HG03354 (cell line): ENCODE results near the gene TRIM5.
"Not testable (repeated sequence)": the region's sequence is repeated elsewhere in the genome, so short reads cannot be mapped to it uniquely, and the experiment has no call there.

Experiments
- ATAC-seq: cut with Tn5 transposase; IDR thresholded peaks from one replicate; pipeline ENCODE4 v1.9.1; 2021; ENCODE audit warnings: mild to moderate bottlenecking; ENCODE audit not compliant: unreplicated experiment, poor library complexity, severe bottlenecking

The TRIM5 gene

GRCh38 chr11:5684646-5685362 lies at the start of gene TRIM5:
Gene TRIM5 (minus strand): TSS chr11:5685074. CDS start chr11:5680177, 4,897 bp downstream.
- peak; percentile 76 for ATAC-seq

GRCh38 chr11:5727691-5728090 lies 42.8 kb upstream of the TRIM5 start:
- no peak for ATAC-seq

GRCh38 chr11:5726351-5726750 lies 41.5 kb upstream of the TRIM5 start:
- no peak for ATAC-seq

- no peak for ATAC-seq
Measured at GRCh38 chr11:5722622-5723021, 37.7 kb upstream of the TRIM5 start.

DNA sequence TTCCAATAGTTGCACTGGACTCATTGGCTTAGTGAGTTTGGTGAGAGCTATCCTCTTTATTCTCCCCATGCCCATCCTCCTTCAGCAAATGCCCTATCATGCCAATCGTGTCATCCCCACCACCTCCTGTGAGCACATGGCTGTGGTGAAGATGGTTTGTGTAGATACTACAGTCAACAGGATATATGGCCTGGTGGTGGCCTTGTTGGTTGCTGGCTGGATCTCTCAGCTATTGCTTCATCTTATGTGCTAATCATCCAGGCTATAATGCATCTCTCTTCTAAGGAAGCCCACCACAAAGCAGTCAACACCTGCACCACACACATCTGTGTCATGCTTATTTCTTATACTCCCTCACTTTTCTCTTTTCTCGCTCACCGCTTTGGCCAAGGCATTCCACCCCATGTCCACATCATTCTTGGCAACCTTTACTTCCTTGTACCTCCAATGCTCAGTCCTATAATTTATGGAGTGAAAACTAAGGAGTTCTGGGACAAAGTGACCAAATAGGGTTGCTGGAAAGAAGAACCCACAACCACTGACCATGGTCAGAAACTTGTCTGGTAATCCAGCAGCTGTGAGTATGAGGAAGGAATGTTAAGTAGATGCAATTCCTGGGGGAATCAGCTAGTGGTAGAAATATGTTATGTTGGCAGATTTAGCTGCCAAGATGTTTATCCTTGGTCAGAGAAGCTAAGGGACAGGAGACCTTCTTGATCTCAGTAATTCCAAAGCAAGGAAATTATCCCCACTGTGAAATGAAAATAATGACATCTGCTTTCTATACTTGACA lies 35.0 kb upstream of the TRIM5 start:
- no peak for ATAC-seq

GRCh38 chr11:5716518-5716917 lies 31.6 kb upstream of the TRIM5 start:
- not testable (repeated sequence) for ATAC-seq

GRCh38 chr11:5713695-5714094 lies 28.8 kb upstream of the TRIM5 start:
- no peak for ATAC-seq

GRCh38 chr11:5712507-5712906 lies 27.6 kb upstream of the TRIM5 start:
- ATAC-seq, result no peak

DNA sequence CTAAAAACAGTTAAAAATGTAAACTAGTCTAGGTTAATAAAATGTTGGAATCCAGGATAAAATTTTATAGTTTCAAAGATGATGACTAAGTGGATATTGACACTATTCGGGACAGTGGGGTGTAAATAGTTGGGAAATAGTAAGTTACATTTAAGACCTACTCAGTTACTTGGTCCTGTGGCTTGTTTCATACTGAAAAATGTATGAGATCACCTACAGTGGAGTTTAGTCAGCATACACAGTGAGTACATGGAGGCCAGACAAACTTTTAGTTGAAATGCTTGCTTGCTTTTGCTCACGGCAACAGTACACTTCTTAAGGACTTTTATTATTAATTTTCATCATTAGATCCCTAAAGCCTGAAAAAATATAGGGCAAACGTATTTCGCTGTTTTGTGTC lies 20.8 kb upstream of the TRIM5 start:
- no peak for ATAC-seq

DNA sequence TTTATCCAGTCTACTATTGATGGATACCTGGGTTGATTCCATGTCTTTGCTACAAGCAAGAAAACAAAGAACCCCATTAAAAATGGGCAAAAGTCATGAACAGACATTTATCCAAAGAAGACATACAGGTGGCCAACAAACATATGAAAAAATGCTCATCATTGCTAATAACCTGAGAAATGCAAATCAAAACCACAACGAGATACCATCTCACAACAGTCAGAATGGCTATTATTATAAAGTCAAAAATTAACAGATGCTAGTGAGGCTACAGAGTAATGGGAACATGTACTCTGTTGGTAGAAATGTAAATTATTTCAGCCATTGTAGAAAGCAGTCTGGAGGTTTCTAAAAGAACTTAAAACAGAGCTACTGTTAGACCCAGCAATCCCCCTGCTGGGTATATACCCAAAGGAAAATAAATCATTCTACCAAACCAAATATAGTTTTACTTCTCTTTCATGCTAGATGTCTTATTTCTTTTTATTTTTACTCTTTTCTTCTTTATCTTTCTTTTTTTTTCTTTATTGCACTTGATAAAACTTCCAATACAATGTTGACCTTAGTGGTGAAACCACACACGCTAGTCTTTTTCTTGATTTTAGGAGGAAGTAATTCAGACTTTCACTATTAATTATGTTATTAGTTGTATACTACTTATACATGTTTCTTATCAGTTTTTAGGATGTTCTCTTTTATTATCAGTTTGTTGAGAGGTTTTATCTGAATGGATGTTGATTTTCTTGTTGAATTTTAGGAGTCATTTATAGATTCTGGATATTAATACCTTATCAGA lies 19.1 kb upstream of the TRIM5 start:
- ATAC-seq, result peak; percentile 86

DNA sequence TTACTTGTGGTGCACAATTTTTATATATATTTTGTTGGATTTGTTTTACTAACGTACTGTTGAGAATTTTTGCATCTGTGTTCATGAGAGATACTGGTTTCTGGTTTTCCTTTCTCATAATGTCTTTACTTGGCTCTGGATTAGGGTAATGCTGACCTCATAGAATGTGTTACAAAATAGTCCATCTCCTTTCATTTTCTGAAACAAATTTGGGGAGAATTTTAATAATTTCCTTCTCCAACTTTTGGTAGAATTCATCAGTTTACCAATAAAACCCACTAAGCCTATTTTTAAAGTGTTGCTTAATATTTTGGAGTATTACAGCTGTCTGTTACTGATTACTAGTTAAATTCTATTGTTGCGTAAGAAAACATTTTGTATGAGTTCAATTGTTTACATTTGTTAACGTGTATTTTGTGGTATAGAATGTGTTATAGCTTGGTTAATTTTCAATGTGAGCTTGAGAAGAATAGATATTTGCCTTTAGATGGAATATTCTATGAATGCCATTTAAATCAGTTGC lies 16.2 kb upstream of the TRIM5 start:
- ATAC-seq, result no peak

DNA sequence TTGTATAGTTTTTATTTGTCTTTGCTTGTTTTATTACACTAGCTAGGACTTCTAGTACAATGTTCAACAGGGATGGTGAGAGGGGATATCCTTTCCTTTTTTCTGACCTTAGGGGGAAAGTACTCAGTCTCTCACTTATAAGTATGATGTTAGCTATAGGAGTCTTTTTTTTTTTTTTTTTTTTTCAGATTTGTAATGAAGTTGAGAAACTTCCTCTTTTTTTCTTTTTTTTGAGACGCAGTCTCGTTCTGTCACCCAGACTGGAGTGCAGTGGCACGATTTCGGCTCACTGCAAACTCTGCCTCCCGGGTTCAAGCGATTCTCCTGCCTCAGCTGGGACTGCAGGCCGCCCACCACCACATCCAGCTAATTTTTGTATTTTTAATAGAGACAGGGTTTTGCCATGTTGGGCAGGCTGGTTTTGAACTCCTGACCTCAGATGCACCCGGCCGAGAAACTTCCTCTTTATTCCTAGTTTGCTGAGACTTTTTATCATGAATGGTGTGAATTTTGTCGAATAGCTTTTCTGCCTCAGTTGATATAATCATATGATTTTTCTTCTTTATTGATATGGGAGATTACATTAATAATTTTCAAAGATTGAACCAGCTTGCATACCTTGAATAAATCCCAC lies 15.7 kb upstream of the TRIM5 start:
- no peak for ATAC-seq

- ATAC-seq, result no peak
Measured at GRCh38 chr11:5698281-5698680, 13.4 kb upstream of the TRIM5 start.

DNA sequence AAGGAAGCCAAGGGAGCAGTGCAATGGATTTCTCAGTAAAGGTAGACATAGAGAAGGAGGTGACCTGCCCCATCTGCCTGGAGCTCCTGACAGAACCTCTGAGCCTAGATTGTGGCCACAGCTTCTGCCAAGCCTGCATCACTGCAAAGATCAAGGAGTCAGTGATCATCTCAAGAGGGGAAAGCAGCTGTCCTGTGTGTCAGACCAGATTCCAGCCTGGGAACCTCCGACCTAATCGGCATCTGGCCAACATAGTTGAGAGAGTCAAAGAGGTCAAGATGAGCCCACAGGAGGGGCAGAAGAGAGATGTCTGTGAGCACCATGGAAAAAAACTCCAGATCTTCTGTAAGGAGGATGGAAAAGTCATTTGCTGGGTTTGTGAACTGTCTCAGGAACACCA lies 11.3 kb upstream of the TRIM5 start:
- no peak for ATAC-seq

DNA sequence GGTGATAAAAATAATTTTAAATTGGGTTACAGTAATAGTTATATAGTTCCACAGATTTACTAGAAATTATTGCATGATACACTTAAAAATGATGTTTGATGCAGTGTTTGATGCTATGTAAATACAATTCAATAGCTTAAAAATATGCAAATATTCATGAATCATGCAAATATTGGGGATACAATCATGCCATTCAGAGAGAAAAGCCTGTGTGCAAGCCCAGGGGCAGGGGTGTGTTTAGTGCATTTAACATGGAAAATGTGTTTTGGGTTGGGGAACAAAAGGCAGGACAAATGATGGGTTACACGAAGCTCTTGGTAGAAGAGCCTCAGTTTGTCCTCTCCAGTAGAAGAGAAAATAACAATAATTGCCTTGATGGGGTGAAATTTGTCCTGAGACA lies 10.7 kb upstream of the TRIM5 start:
- no peak for ATAC-seq

- no peak for ATAC-seq
Measured at GRCh38 chr11:5694642-5695041, 9.8 kb upstream of the TRIM5 start.

DNA sequence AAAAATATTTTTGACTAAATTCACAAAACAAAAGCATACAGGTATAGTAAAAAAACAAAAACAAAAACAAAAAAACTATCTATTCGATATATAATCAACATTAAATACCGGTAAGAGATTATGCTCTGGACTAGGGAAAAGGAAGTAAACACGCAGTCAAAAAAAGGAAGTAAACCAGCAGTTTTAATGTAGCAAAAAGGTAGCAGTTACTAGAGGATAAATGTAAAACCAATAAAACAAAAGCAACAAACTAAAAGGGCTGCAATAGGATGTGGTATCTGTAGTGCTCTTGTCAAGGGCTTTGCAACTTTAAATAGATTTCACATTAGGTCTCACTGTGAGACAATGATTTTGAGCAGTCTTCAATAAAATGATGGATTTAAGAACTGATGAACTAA lies 7.1 kb upstream of the TRIM5 start:
- ATAC-seq, result no peak

GRCh38 chr11:5691238-5691963 lies 6.5 kb upstream of the TRIM5 start:
- ATAC-seq, result not testable (repeated sequence)

DNA sequence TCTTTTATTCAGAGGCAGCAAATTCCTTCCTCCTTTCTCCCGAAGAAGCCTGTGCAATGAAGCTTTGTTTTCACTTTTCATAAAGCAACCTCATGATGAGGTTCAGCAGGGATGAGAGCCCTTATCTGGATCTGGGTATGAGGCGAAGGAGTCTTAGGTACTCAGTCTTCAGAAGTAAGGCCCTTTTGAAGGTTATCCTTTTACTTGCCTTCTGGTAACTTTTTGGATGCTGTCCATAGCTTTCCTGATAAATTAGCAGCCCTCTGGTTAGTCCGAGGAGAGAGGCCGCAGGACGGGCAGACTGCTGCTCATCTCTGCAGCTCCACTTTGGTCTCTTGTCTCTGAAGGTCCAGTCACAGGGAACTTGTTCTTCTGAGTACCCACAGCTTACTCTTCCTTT lies 5.9 kb upstream of the TRIM5 start:
- ATAC-seq, result no peak
